ENCODE measurements around the gene LRP1B.

DNA sequence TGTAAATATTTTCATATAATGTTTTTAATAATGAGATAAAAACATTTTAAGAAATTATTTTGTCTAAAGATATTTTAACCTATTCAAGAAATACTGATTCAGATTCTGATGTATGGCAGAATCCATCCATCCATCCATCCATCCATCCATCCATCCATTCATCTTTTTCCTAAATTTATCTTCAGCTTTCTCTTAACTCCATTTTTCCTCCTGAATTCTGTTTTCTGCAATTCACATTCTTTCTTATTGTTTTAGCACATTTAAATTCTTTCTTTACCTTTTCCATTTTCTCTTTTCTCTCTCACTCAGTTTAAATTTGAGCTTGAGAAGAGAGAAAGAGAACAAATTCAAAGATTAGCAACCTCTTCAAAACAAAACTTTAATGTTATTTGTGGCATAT, 3.6 kb downstream of the LRP1B start:
- TF ChIP-seq, protein P1, sequence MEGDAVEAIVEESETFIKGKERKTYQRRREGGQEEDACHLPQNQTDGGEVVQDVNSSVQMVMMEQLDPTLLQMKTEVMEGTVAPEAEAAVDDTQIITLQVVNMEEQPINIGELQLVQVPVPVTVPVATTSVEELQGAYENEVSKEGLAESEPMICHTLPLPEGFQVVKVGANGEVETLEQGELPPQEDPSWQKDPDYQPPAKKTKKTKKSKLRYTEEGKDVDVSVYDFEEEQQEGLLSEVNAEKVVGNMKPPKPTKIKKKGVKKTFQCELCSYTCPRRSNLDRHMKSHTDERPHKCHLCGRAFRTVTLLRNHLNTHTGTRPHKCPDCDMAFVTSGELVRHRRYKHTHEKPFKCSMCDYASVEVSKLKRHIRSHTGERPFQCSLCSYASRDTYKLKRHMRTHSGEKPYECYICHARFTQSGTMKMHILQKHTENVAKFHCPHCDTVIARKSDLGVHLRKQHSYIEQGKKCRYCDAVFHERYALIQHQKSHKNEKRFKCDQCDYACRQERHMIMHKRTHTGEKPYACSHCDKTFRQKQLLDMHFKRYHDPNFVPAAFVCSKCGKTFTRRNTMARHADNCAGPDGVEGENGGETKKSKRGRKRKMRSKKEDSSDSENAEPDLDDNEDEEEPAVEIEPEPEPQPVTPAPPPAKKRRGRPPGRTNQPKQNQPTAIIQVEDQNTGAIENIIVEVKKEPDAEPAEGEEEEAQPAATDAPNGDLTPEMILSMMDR (IDR thresholded peaks at IDR 0.05; ENCODE audit: low read length), result no peak
- TF ChIP-seq EZH2 (optimal IDR thresholded peaks at IDR 0.05; ENCODE audit: low read depth, low read length), result no peak
